ENCODE results near the gene CYP24A1.

Gene CYP24A1

GRCh38 chr20:54201268-54201846 is 27.6 kb upstream of the CYP24A1 start:
- no peak for DNase-seq (ENCODE audit: low read depth)

GRCh38 chr20:54200487-54201267 is 26.9 kb upstream of the CYP24A1 start:
- no peak for DNase-seq (ENCODE audit: low read depth)

- DNase-seq (ENCODE audit: low read depth), result peak; percentile 30
Observed at GRCh38 chr20:54199721-54200176, 26.0 kb upstream of the CYP24A1 start.

- no peak for DNase-seq (ENCODE audit: low read depth)
Observed at GRCh38 chr20:54199283-54199682, 25.5 kb upstream of the CYP24A1 start.

GRCh38 chr20:54197621-54198604 is 24.1 kb upstream of the CYP24A1 start:
- DNase-seq (ENCODE audit: low read depth), result no peak

GRCh38 chr20:54195483-54196472 is 22.0 kb upstream of the CYP24A1 start:
- DNase-seq (ENCODE audit: low read depth), result no peak

GRCh38 chr20:54194724-54195438 is 21.1 kb upstream of the CYP24A1 start:
- no peak for DNase-seq (ENCODE audit: low read depth)

GRCh38 chr20:54193817-54194216 is 20.0 kb upstream of the CYP24A1 start:
- no peak for DNase-seq (ENCODE audit: low read depth)

- DNase-seq (ENCODE audit: low read depth), result no peak
Observed at GRCh38 chr20:54190217-54190616, 16.4 kb upstream of the CYP24A1 start.

GRCh38 chr20:54189630-54190029 is 15.8 kb upstream of the CYP24A1 start:
- no peak for DNase-seq (ENCODE audit: low read depth)

GRCh38 chr20:54188132-54188849 is 14.5 kb upstream of the CYP24A1 start:
- DNase-seq (ENCODE audit: low read depth), result no peak

GRCh38 chr20:54184904-54185626 is 11.3 kb upstream of the CYP24A1 start:
- DNase-seq (ENCODE audit: low read depth), result no peak

GRCh38 chr20:54184071-54184470 is 10.3 kb upstream of the CYP24A1 start:
- DNase-seq (ENCODE audit: low read depth), result no peak

- DNase-seq (ENCODE audit: low read depth), result no peak
Observed at GRCh38 chr20:54180931-54181330, 7.1 kb upstream of the CYP24A1 start.

- DNase-seq (ENCODE audit: low read depth), result no peak
Observed at GRCh38 chr20:54179946-54180345, 6.2 kb upstream of the CYP24A1 start.

- no peak for DNase-seq (ENCODE audit: low read depth)
Observed at GRCh38 chr20:54178256-54178655, 4.5 kb upstream of the CYP24A1 start.

GRCh38 chr20:54177378-54177777 is 3.6 kb upstream of the CYP24A1 start:
- no peak for DNase-seq (ENCODE audit: low read depth)

- DNase-seq (ENCODE audit: low read depth), result no peak
Observed at GRCh38 chr20:54176610-54177009, 2.8 kb upstream of the CYP24A1 start.

Data from stimulated activated CD8-positive, alpha-beta memory T cell treated with anti-CD3 and anti-CD28 coated beads, Interleukin-12 subunit alpha, Interleukin-12 subunit beta, amount 100 ng/mL, for 4 hours (primary cell).